HG02642 (cell line): ENCODE results near the gene NODAL.
"Not testable (repeated sequence)": the region's sequence is repeated elsewhere in the genome, so short reads cannot be mapped to it uniquely, and the experiment has no call there.

Experiments used
- ATAC-seq: cut with Tn5 transposase; IDR thresholded peaks from one replicate; pipeline ENCODE4 v1.9.1; 2021; ENCODE audit warnings: mild to moderate bottlenecking; ENCODE audit not compliant: unreplicated experiment, poor library complexity

NODAL gene

DNA sequence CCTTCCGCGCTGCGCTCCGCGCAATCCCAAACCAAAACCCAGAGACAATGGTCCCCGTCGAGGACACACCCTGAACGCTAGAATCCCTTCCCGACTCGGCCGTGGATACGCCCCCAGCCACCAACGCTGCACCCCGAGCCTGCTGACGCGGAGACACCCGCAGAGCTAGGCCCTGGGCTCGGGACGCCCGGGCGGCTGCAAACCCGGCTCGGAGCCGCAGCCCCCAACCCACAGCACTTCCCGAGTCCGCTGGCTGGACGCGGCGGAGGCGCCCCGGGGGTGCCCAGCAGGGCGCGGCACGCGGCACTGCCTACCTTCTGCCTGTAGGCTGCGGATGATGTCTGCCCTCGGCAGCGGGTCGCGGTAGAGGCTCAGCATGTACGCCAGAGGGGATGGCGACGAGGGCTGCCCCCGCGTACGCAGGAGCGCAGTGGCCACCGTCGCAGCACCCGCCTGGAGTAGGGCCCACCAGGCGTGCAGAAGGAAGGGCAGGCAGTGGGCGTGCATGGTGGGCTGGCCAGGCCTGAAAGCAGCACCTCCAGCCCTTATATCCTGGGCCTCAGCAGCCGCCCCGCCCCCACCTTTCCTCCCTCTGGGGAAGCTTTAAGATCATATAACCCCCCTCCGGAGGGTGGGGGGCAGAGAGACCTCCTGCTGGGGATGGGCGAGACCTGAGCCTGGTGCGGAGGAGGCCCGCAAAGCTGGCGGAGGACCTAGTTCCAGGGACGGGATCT is at the start of gene NODAL:
Gene NODAL (minus strand): TSS at position 521 of the 734 bp plus-strand sequence. CDS start 14 bp downstream, at position 507.
- ATAC-seq = no peak

GRCh38 chr10:70490142-70490541 is 48.7 kb upstream of the NODAL start:
- ATAC-seq = no peak

DNA sequence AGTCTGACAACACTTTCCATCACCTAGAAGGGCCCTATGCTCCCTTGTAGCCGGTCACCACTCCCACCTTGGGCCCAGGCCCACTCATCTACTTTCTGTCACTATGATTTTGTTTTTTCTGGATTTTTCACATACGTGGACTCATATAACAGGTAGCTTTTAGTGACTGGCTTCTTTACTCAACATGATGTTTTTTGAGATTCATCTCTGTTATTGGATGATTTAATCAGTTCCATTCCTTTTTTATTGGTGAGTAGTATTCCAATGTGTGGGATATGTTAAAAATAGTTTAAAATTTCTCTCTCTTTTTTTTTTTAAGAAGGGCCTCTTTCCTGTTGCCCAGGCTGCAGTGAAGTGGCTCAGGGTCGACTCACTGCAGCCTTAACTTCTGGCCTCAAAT is 46.3 kb upstream of the NODAL start:
- ATAC-seq = no peak

- not testable (repeated sequence) for ATAC-seq
Measured at GRCh38 chr10:70483872-70484271, 42.4 kb upstream of the NODAL start.

DNA sequence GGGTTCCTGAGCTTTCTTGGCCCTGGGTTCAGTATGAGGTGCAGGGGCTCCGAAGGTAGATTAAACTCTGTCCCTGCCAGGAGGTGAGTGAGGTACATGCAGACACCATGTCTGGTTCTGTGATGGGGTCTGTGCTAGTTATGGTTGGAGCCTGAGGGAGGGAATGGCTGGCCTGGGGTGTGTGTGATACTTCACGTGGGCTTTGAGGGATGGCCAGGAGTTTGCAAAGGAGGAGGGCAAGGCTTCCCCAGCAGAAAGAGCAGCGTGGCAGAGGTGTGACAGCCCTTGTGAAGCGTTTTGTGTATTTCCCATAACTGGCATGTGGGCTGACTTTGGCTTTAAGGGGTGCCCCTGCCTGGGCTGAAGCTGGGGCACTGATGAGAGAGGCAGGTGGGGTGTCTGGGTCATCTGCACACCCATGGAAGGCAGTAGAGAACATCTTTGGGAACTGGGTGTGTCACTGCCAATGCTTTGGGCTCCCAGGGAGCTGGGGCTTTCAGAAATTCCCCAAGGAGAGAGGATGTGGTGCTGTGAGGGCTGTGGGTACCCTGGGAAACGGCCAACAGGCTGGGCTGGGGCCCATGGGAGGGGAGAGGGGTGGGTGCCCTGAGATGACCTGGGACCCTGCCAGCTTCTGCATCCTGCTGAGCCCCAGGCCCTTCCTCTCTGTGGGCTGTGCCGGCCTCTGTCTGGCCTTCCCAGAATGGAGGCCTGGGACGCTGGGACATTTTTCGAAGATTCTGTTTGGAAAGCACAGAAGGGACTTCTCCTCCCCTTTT is 41.7 kb upstream of the NODAL start:
- no peak for ATAC-seq

- no peak for ATAC-seq
Measured at GRCh38 chr10:70481831-70482530, 40.5 kb upstream of the NODAL start.

GRCh38 chr10:70481105-70481504 is 39.6 kb upstream of the NODAL start:
- no peak for ATAC-seq

DNA sequence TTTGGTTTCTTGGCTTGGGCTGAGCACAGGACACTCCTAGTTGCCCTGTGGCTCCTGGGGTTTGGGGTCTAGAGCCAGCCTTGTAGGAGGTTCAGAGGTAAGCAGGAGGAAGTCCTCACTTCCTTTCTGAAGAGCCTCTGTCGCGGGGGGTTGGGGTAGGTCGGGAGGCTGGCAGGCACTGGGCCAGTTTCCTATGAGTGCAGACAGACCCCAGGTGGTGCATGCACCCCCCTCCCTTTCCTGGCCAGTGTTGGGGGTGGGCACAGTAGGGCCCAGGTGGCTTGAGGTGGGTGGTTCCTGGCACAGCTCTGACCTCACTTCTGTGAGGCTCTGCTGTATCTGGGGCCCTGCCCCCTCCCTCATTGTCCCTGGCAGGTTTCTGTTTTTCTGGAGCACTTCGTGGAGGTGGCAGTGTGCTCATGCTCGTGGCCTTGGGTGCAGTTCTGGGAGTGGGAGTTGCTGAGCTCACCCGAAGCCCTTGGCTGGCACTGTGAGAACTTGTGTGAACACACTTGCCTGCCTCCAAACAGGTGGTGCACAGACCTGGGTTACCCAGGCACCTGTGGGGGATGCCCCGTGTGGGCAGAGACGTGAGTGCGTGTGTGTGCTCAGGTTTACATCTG is 38.9 kb upstream of the NODAL start:
- no peak for ATAC-seq

DNA sequence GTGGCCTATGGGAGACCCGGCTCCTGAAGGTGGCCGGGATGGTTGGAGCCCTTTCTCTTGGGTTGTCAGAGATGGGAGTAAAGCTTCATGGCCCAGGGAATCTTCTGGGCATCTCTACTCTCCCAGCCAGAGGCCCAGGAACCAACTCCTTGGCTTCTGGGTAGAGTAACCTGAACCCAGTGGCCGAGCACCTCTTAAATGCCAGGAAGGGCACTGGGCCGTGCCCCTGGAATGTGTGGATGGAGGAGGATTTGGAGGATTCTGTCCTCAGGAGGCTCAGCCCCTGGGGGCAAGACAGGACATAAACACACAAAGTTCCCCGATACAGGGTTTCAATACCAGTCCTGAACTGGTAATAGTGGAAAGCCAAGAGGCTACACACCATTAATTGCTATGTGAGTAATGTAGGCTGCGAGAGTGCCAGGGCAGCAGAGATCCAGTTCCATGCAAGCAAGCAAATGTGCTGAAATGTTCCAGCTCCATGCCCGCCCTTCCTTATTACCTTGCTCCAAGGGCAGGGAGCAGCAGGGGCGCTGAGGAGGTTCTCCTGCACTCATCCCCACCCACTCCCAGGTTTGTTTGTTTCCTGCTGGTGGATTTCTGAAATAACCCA is 38.3 kb upstream of the NODAL start:
- ATAC-seq = no peak

- no peak for ATAC-seq
Measured at GRCh38 chr10:70479165-70479581, 37.7 kb upstream of the NODAL start.

- ATAC-seq = peak; percentile 37
Measured at GRCh38 chr10:70478191-70479164, 37.0 kb upstream of the NODAL start, which contains the start of gene PALD1. PALD1 (plus strand) TSS chr10:70478767; CDS start chr10:70525952, 47,185 bp downstream.

DNA sequence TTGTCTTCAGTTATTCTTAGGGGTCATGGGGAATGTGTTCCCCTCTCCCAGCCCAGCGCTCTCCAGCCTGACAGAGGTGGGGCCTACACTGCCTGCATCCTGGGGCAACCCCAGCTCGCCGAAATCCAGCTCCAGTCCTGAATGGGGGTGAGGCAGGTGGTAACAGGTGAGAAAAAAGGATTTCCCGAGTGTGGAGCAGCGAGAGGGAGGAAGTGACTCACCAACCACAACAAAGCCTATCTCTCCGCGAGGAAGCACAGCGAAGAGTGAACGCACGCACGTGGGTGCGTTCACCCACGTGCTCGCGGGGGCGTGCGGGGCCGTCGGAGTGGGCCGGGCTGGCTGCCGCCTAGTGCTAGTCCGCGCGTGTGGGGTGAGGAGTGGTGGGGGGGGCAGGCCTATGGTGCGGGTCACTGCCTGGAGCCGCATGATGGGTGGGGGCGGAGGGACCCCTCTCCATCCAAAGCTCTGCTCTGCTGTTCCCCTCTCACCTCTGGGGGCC is 36.2 kb upstream of the NODAL start:
- no peak for ATAC-seq

DNA sequence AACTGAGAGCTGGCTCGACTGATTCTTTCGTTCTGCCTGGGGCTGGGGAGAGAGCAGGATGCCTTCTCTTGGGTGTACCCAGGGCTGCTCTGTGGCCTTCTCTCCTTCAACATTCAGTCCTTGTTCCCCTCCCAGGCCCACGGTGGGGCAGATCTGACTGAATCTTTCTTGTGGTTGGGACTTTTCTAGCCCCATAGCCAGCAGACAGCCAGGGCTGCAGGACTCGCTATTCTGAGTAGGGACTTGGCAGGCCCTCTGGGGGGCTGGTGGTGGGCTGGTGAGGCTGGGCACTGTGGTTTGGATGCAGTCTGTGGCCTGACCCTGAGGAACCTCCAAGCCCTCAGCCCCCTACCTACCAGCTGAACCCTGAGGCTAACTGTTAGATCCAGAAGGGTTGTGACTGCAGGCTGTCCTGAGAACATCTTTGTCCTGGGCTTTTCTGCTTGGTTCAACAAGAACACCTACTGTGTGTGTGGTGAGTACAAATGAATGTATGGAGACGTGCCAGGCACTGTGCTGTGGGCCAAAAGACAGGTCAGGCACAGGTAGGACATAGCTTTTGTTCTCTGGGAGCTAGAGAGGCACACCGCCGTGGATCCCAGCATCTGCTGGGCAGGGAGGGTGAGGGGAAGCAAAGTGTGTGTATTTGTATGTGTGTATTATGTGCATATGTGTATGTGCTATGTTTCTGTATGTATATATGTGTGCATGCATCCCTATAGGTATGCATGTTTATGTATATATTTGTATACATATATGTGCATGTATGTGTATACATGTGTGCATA is 35.0 kb upstream of the NODAL start:
- no peak for ATAC-seq

- ATAC-seq = no peak
Measured at GRCh38 chr10:70475661-70476060, 34.2 kb upstream of the NODAL start.

DNA sequence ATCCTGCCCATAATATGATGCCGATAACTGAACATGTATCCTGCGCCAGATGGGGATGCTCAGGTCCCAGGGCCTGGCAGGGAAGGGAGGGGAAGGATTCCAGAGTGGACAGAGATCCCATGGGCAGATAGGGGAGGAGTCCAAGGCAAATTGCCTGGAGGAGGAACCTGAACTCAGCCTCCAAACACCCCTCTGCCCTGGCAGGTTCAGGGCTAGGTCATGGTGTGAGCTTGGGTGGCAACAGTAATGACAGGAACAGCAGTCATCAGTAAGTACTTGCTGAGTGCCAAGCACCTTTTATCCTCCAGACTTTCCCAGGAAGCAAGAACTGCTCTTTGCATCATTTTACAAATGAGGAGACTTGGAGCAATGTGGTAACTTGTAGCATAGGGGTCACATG is 33.3 kb upstream of the NODAL start:
- no peak for ATAC-seq

DNA sequence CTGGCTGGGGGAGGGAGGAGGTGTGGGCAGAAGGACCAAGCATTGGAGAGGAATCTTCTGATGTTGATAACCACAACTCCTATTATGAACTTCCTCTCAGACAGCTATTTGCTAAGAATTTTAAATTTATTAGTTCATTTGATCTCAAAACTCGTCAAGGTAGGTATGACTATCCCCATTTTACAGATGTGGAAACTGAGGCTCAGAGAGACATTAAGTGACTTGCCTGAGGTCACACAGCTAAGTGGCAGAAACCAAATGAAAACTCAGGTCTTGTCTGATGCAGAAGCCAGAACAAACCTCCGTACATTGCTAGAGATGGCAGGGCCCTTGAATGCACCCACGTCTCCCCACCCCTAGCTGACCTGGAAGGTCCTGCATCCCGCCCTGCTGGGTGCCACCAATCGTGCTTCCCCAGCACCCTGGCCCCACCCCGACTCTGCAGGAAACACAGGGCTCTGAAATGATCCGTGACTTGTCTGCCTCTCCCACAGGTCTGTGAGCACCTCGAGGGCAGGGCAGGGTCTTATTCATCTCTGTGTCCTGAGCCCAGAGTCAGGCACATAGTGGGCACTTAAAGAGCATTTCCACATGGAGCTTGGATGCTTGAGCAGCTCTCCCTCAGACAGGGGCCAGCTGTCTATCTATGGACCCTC is 31.4 kb upstream of the NODAL start:
- ATAC-seq = no peak

GRCh38 chr10:70466951-70467350 is 25.5 kb upstream of the NODAL start:
- ATAC-seq = no peak

DNA sequence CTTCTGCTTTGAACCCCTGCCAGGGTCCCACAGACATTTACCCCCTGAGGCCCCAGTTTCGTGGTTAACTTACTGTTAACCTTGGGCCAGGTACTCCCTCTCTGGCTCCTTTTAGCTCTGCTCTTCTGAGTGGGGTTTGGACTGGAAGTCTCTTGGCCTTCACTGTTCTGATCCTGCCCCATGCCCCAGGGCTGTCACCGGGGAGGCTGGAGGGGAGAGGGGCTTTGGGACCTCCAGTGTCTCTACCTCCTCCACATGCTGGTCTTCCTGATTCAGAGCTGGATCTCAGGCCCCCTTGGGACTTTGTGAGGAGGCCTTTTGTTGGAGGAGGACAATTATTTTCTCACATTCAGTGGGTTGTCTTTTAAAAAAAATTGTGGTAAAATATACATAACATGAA is 24.4 kb upstream of the NODAL start:
- ATAC-seq = no peak
